SK-N-MC (cell line): ENCODE data around the gene SEMA3B.
A peak's percentile ranks its signal among the peaks of the same experiment; 100 is the strongest.

Source experiments
- DNase-seq: peaks from one replicate; pipeline ENCODE4 v3.0.0-alpha.2; 2011; ENCODE audit warnings: low read depth, low spot score
- H3K27ac ChIP-seq: fragments of 200-600 bp; sonication (generic); 2 replicates; pipeline ENCODE4 v1.5.1; 2016; ENCODE audit warnings: mixed run types
- H3K36me3 ChIP-seq: fragments of 200-600 bp; sonication (generic); 2 replicates; pipeline ENCODE4 v1.6.1; 2017; ENCODE audit warnings: antibody characterized with exemption, low read length, mixed read lengths; ENCODE audit not compliant: insufficient read depth
- H3K4me3 ChIP-seq: fragments of 200-600 bp; sonication (generic); 2 replicates; pipeline ENCODE4 v1.5.1; 2016
- H3K9ac ChIP-seq: fragments of 200-600 bp; sonication (generic); 2 replicates; pipeline ENCODE4 v1.8.0; 2017; ENCODE audit warnings: mixed run types, mixed read lengths; ENCODE audit not compliant: insufficient read length
- H3K9me3 ChIP-seq: fragments of 200-600 bp; sonication (generic); 2 replicates; pipeline ENCODE4 v1.6.1; 2017; ENCODE audit warnings: low read depth, mild to moderate bottlenecking, antibody characterized with exemption, low read length, moderate library complexity, mixed read lengths
- EZH2 ChIP-seq: fragments of 200-600 bp; sonication (generic); IDR thresholded peaks from one replicate; pipeline ENCODE4 v1.6.1; 2017; ENCODE audit warnings: antibody characterized with exemption
- FOXP2 ChIP-seq: optimal IDR thresholded peaks from 2 replicates; pipeline ENCODE3; 2011; ENCODE audit warnings: mild to moderate bottlenecking, moderate library complexity; ENCODE audit not compliant: insufficient read depth; ENCODE audit errors: extremely low read length, control extremely low read depth
- POLR2AphosphoS5 ChIP-seq: IDR thresholded peaks from 2 replicates; pipeline ENCODE4 v1.6.1; 2012; ENCODE audit warnings: mild to moderate bottlenecking, low read depth, low read length, borderline replicate concordance

SEMA3B gene

GRCh38 chr3:50235716-50236483 lies 33.0 kb upstream of the SEMA3B start, which contains the start of gene GNAI2:
Gene GNAI2 (plus strand): TSS chr3:50236204. CDS start chr3:50236336, 132 bp downstream.
- Histone ChIP-seq H3K4me3 (peak within 1 kb of the TSS; percentile 82), H3K36me3 (no peaks in the 10 kb centered on the region), H3K9ac (peak within 1 kb of the TSS; percentile 58), H3K9me3 (no peaks in the 10 kb centered on the region), H3K27ac (0 out of 2 replicates have a peak within 1 kb of the TSS, but pooled peaks have one; percentile 36)
- no peak for DNase-seq
- TF ChIP-seq EZH2 (no peak), POLR2AphosphoS5 (peak; percentile 82), FOXP2 (no peak)

GRCh38 chr3:50236484-50237132 lies 32.3 kb upstream of the SEMA3B start:
- Histone ChIP-seq H3K27ac (no peak overlapping the region), H3K4me3 (peak overlapping the region; percentile 82), H3K9ac (peak overlapping the region; percentile 58), H3K9me3 (no peaks in the 10 kb centered on the region), H3K36me3 (no peaks in the 10 kb centered on the region)
- DNase-seq = no peak
- no peak for TF ChIP-seq POLR2AphosphoS5
- TF ChIP-seq EZH2 = no peak
- TF ChIP-seq FOXP2 = no peak

- Histone ChIP-seq H3K9me3 (no peaks in the 10 kb centered on the region), H3K4me3 (peak overlapping the region; percentile 82), H3K9ac (peak overlapping the region; percentile 58), H3K27ac (no peak overlapping the region), H3K36me3 (no peaks in the 10 kb centered on the region)
- DNase-seq = no peak
- no peak for TF ChIP-seq POLR2AphosphoS5
- no peak for TF ChIP-seq EZH2
- TF ChIP-seq FOXP2 = no peak
Observed at GRCh38 chr3:50237133-50237651, 31.8 kb upstream of the SEMA3B start.

GRCh38 chr3:50237754-50238548 lies 31.0 kb upstream of the SEMA3B start:
- Histone ChIP-seq H3K9ac (peak overlapping the region; percentile 69), H3K36me3 (no peaks in the 10 kb centered on the region), H3K27ac (no peak overlapping the region), H3K9me3 (no peaks in the 10 kb centered on the region), H3K4me3 (peak overlapping the region; percentile 82)
- DNase-seq = no peak
- TF ChIP-seq FOXP2 (no peak), POLR2AphosphoS5 (no peak), EZH2 (no peak)

- no peak overlapping the region for H3K27ac ChIP-seq
- no peak for DNase-seq
- H3K9ac ChIP-seq = no peak overlapping the region
- no peaks in the 10 kb centered on the region for H3K9me3 ChIP-seq
- peak overlapping the region; percentile 82 for H3K4me3 ChIP-seq
- H3K36me3 ChIP-seq = no peaks in the 10 kb centered on the region
- TF ChIP-seq FOXP2 (no peak), EZH2 (no peak), POLR2AphosphoS5 (no peak)
Observed at GRCh38 chr3:50238549-50239026, 30.4 kb upstream of the SEMA3B start.

- Histone ChIP-seq H3K9me3 (no peaks in the 10 kb centered on the region), H3K9ac (no peak overlapping the region), H3K27ac (peak overlapping the region; percentile 21; the same call in 1 of the 2 replicates), H3K4me3 (no peak overlapping the region), H3K36me3 (no peaks in the 10 kb centered on the region)
- TF ChIP-seq FOXP2 (no peak), POLR2AphosphoS5 (no peak), EZH2 (no peak)
- DNase-seq = no peak
Observed at GRCh38 chr3:50239649-50240048, 29.3 kb upstream of the SEMA3B start.

- H3K27ac ChIP-seq = peak overlapping the region; percentile 50; the same call in 1 of the 2 replicates
- no peak for DNase-seq
- H3K4me3 ChIP-seq = no peak overlapping the region
Observed at GRCh38 chr3:50241163-50241562, 27.8 kb upstream of the SEMA3B start.

More at GRCh38 chr3:50241163-50241562, 27.8 kb upstream of the SEMA3B start:
- H3K9ac ChIP-seq = no peak overlapping the region
- H3K36me3 ChIP-seq = no peaks in the 10 kb centered on the region
- no peaks in the 10 kb centered on the region for H3K9me3 ChIP-seq
- no peak; the same call in 1 of the 2 replicates for TF ChIP-seq POLR2AphosphoS5
- no peak for TF ChIP-seq FOXP2
- TF ChIP-seq EZH2 = no peak
